ENCODE measurements around the gene TYW1. TPM values are rescaled to one million over a fixed set of nuclear protein-coding genes. Genes with fewer than 3 reads are reported as not detected.
"Not testable (repeated sequence)": the region's sequence is repeated elsewhere in the genome, so short reads cannot be mapped to it uniquely, and the experiment has no call there.

The TYW1 gene
- total and polyA plus RNA-seq, 8 donors, result 14.1 to 25.8 (median 23.7) TPM

DNA sequence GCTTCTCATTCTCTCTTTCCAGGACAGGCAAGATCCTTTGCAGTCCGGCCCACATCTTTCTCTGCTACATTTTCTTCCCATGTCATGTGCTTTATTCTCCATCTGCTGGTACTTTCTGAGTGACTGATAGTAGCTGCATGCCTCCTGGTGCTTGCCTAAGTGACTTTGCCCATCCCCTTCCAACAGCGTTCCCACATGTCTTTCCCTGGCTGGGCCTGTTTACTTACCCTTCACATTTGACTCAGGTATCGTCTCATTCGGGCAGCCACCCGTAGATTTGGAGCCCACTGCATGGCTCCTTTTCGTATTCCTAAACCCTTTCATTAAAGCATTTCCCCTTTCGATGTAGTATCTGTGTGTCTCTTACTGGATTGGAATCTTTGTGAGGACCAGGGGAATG, 24.6 kb downstream of the TYW1 start:
- intact Hi-C loops (cut with DNase I), result no loop called here
- TF ChIP-seq CTCF (IDR thresholded peaks at IDR 0.05), result no peak
- H3K27ac ChIP-seq, result no peak overlapping the region
- peaks cover 0 to 77% of the 10 kb centered on the region in 2 donors for H3K36me3 ChIP-seq
- H3K4me1 ChIP-seq, result no peaks in the 10 kb centered on the region
- DNase-seq (no peak), ATAC-seq (no peak)
- no peak overlapping the region for H3K4me3 ChIP-seq
- no peaks in the 10 kb centered on the region for H3K9me3 ChIP-seq
- H3K27me3 ChIP-seq, result no peaks in the 10 kb centered on the region

DNA sequence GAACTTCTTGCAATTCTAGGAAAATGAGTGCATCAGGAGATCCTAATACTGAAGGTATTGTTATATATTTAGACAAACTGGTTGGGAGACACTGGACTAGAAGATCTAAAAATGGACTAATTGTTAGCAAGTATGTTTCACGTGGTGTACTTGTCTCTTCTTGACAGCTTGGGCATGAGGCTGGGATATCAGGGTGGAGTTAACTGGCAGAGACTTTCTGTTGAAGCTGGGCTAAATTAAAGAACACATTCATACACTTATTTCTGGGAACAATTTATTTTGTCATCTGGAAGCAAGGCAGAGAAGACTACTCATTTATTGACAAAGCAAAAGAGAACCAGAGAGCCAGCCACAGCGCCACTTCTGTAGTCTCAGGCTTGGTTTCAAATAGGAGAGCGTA, 25.9 kb downstream of the TYW1 start:
- no peak for ATAC-seq
- H3K27ac ChIP-seq, result no peak overlapping the region
- H3K36me3 ChIP-seq, result peaks cover 0 to 78% of the 10 kb centered on the region in 2 donors
- TF ChIP-seq CTCF (IDR thresholded peaks at IDR 0.05), result no peak
- no peaks in the 10 kb centered on the region for H3K27me3 ChIP-seq
- no peak overlapping the region for H3K4me3 ChIP-seq
- no peaks in the 10 kb centered on the region for H3K4me1 ChIP-seq
- intact Hi-C loops (cut with DNase I), result no loop called here
- no peaks in the 10 kb centered on the region for H3K9me3 ChIP-seq
- DNase-seq, result no peak

GRCh38 chr7:67025459-67025858, 28.8 kb downstream of the TYW1 start:
- H3K27ac ChIP-seq; H3K4me3 ChIP-seq; DNase-seq; H3K9me3 ChIP-seq; H3K27me3 ChIP-seq; intact Hi-C loops (cut with DNase I); H3K4me1 ChIP-seq: not testable (repeated sequence)
- peaks cover 0 to 65% of the 10 kb centered on the region in 2 donors for H3K36me3 ChIP-seq
- peak; percentile 37 for ATAC-seq

- intact Hi-C loops (cut with DNase I); ATAC-seq: not testable (repeated sequence)
These were observed 35.1 kb downstream of the TYW1 start for GRCh38 chr7:67031685-67032084.

GRCh38 chr7:67033251-67033650, 36.6 kb downstream of the TYW1 start:
- no peak for ATAC-seq
- Histone ChIP-seq H3K4me1 (no peaks in the 10 kb centered on the region), H3K27me3 (no peaks in the 10 kb centered on the region), H3K27ac (no peak overlapping the region), H3K36me3 (peaks cover 0 to 39% of the 10 kb centered on the region in 2 donors), H3K4me3 (no peak overlapping the region), H3K9me3 (peaks cover 0 to 5% of the 10 kb centered on the region in 2 donors)
- intact Hi-C loops (cut with DNase I), result no loop called here
- no peak for DNase-seq
- no peak for TF ChIP-seq CTCF (IDR thresholded peaks at IDR 0.05)

More at GRCh38 chr7:67031685-67032084, 35.1 kb downstream of the TYW1 start:
- not testable (repeated sequence) for H3K9me3 ChIP-seq, H3K27ac ChIP-seq, H3K4me3 ChIP-seq, H3K4me1 ChIP-seq, H3K27me3 ChIP-seq, DNase-seq
- peaks cover 0 to 38% of the 10 kb centered on the region in 2 donors for H3K36me3 ChIP-seq

- H3K27ac ChIP-seq; ATAC-seq; H3K9me3 ChIP-seq; intact Hi-C loops (cut with DNase I); H3K4me1 ChIP-seq; H3K4me3 ChIP-seq; DNase-seq; H3K27me3 ChIP-seq: not testable (repeated sequence)
- H3K36me3 ChIP-seq, result peaks cover 0 to 26% of the 10 kb centered on the region in 2 donors
These were observed 40.1 kb downstream of the TYW1 start for GRCh38 chr7:67036432-67037395.

DNA sequence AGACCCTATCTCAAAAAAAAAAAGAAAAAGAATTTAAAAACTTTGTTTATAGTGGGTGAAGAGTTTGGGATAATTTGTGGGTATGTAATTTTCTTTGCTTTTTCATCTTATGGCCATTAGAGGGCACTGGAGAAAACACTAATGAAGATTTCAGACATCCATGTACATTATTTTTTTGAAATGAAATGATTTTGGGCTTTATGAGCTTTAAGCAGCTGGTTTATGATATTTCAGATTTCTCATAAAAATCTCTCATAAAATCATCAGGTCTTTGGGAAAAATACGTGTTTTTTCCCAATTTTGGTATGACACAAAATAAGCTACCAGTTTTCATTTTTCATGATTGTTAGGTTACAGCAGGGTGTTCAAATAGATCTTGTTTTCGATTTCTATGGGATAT, 44.2 kb downstream of the TYW1 start:
- intact Hi-C loops (cut with DNase I); H3K36me3 ChIP-seq; H3K4me3 ChIP-seq; H3K27me3 ChIP-seq; H3K27ac ChIP-seq; H3K9me3 ChIP-seq; ATAC-seq; DNase-seq: not testable (repeated sequence)
- H3K4me1 ChIP-seq, result peaks cover 11 to 12% of the 10 kb centered on the region in 2 donors

DNA sequence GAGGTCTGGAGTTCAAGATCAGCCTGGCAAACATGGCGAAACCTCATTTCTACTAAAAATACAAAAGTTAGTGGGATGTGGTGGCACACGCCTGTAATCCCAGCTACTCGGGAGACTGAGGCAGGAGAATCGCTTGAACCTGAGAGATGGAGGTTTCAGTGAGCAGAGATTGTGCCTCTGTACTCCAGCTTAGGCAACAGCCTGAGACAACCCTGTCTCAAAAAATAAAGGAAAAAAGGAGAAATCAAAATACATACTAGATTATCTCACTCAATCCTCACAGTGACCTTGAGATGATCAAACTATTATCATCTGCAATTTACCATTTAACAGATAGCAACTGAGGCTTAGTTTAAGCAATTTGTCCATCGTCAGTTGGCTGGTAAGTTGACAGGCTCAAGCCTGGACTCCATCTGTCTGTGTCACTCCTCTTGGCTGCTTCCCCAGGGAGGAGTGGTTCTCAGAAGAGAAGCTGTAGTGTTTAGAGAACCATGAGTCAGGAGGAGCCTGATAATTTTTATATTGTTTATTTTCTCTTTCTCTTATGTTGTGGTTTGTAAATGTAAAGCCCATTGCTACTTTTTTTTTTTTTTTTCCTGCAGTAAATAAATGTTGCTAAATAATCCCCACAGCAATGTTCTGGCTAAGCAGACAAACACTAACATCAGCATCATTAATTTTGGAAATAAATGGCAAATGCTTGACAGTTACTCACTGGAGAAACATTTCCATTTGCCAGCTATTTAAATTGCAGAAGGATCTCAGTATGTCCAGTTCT, 46.3 kb downstream of the TYW1 start:
- peak; percentile 97 for ATAC-seq
- Histone ChIP-seq H3K27ac (peak overlapping the region; percentile 7 to 30), H3K4me1 (peaks cover 11 to 12% of the 10 kb centered on the region in 2 donors)
- H3K4me3 ChIP-seq; intact Hi-C loops (cut with DNase I); H3K9me3 ChIP-seq; H3K36me3 ChIP-seq; H3K27me3 ChIP-seq: not testable (repeated sequence)
- DNase-seq, result peak in 2 of 4 donors; percentile 35 to 59

DNA sequence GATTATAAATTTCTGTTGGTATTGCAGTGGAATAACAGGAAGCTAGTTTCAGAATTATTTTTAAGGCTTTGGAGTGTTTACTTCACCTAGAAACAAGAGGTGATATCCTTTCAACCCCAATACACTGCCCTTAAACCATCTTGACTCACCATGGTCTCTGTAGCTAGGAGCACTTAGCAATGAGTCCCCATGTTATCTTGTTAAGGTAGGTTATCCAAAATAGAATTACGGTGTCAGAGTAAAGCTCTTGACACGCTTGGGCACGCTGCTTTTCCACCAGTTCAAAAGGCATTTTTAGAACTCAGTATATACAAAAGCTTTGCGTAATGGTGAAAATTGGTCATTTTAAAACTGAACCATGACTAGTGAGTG, 46.9 kb downstream of the TYW1 start:
- H3K4me3 ChIP-seq; intact Hi-C loops (cut with DNase I); H3K36me3 ChIP-seq; H3K27me3 ChIP-seq; DNase-seq; H3K9me3 ChIP-seq: not testable (repeated sequence)
- ATAC-seq, result peak; percentile 49
- Histone ChIP-seq H3K4me1 (peaks cover 11 to 12% of the 10 kb centered on the region in 2 donors), H3K27ac (peak overlapping the region; percentile 7 to 30)
